HEK293 (cell line): ENCODE results near the gene OBP2B.

Experiments
- CTCF ChIA-PET: fragments of 350-600 bp; formaldehyde crosslinking; extraction: SDS; loops from one replicate; lab custom pipeline; 2021; ENCODE audit warnings: antibody characterized with exemption; lab: Yijun Ruan, JAX
- POLR2A ChIA-PET: fragments of 300-600 bp; formaldehyde crosslinking; extraction: SDS; loops from one replicate; lab custom pipeline; 2020; ENCODE audit warnings: antibody characterized with exemption, inconsistent platforms; lab: Yijun Ruan, JAX
- H3K27ac ChIP-seq: fragments of 200-500 bp; sonication (Bioruptor generic); 2 replicates; pipeline ENCODE4 v1.5.1; 2014; ENCODE audit warnings: low read depth, low read length, control low read depth, inconsistent platforms; ENCODE audit errors: extremely low read depth
- H3K36me3 ChIP-seq, 2 experiments: fragments of 200-500 bp in 1 of 2; sonication (Bioruptor generic) in 1 of 2; 1 replicate in 1 of 2; 2 replicates in 1 of 2; pipeline ENCODE4 v1.5.1; 2014 to 2017; ENCODE audit warnings: inconsistent platforms in 2 of 2, low read length in 2 of 2; ENCODE audit not compliant: control insufficient read depth in 2 of 2, insufficient read depth in 1 of 2
- H3K4me1 ChIP-seq: fragments of 200-500 bp; sonication (Bioruptor generic); 2 replicates; pipeline ENCODE4 v1.5.1; 2014; ENCODE audit warnings: mild to moderate bottlenecking, low read length, inconsistent platforms; ENCODE audit not compliant: control insufficient read depth, insufficient read depth
- H3K4me3 ChIP-seq: 2 replicates; pipeline ENCODE4 v1.5.1; 2011; ENCODE audit warnings: low read depth, mild to moderate bottlenecking, control low read depth, low read length, moderate library complexity
- H3K9me3 ChIP-seq: fragments of 200-500 bp; sonication (Bioruptor generic); 2 replicates; pipeline ENCODE4 v1.5.1; 2014; ENCODE audit warnings: low read depth, low read length, inconsistent platforms; ENCODE audit not compliant: control insufficient read depth, insufficient read depth
- AEBP2 ChIP-seq: fragments of 450-650 bp; formaldehyde crosslinking; IDR thresholded peaks from 2 replicates; pipeline ENCODE4 v1.5.1; 2016; ENCODE audit warnings: missing biosample characterization, missing genetic modification characterization, borderline replicate concordance
- BCL6B ChIP-seq: fragments of 450-650 bp; formaldehyde crosslinking; IDR thresholded peaks from 2 replicates; pipeline ENCODE4 v1.5.1; 2017; ENCODE audit warnings: missing biosample characterization, missing genetic modification characterization
- GLI2 ChIP-seq: fragments of 450-650 bp; formaldehyde crosslinking; IDR thresholded peaks from 2 replicates; pipeline ENCODE4; 2017; ENCODE audit warnings: missing biosample characterization, missing genetic modification characterization, low read depth, borderline replicate concordance
- HIC1 ChIP-seq: fragments of 450-650 bp; formaldehyde crosslinking; IDR thresholded peaks from 2 replicates; pipeline ENCODE4 v1.5.1; 2016; ENCODE audit warnings: missing biosample characterization, missing genetic modification characterization
- KLF1 ChIP-seq: fragments of 450-650 bp; formaldehyde crosslinking; IDR thresholded peaks from 2 replicates; pipeline ENCODE4 v1.5.1; 2016; ENCODE audit warnings: missing biosample characterization, missing genetic modification characterization
- KLF16 ChIP-seq: fragments of 450-650 bp; formaldehyde crosslinking; IDR thresholded peaks from 2 replicates; pipeline ENCODE4 v1.5.1; 2017; ENCODE audit warnings: missing biosample characterization, missing genetic modification characterization
- PRDM2 ChIP-seq: fragments of 450-650 bp; formaldehyde crosslinking; IDR thresholded peaks from 2 replicates; pipeline ENCODE4 v1.5.1; 2016; ENCODE audit warnings: missing biosample characterization, missing genetic modification characterization, borderline replicate concordance
- PRDM4 ChIP-seq: fragments of 450-650 bp; formaldehyde crosslinking; IDR thresholded peaks from 2 replicates; pipeline ENCODE4 v1.5.1; 2017; ENCODE audit warnings: missing biosample characterization, missing genetic modification characterization
- REPIN1 ChIP-seq: fragments of 450-650 bp; formaldehyde crosslinking; IDR thresholded peaks from 2 replicates; pipeline ENCODE4 v1.5.1; 2017; ENCODE audit warnings: missing biosample characterization, missing genetic modification characterization, low read depth
- SP3 ChIP-seq: fragments of 450-650 bp; formaldehyde crosslinking; IDR thresholded peaks from 2 replicates; pipeline ENCODE4 v1.5.1; 2016; ENCODE audit warnings: missing biosample characterization, missing genetic modification characterization
- ZNF133 ChIP-seq: fragments of 450-650 bp; formaldehyde crosslinking; IDR thresholded peaks from 2 replicates; pipeline ENCODE4 v1.5.1; 2016; ENCODE audit warnings: missing biosample characterization, missing genetic modification characterization
- ZNF26 ChIP-seq: fragments of 450-650 bp; formaldehyde crosslinking; IDR thresholded peaks from 2 replicates; pipeline ENCODE4 v1.5.1; 2016; ENCODE audit warnings: missing biosample characterization, missing genetic modification characterization
- ZNF350 ChIP-seq: fragments of 450-650 bp; formaldehyde crosslinking; IDR thresholded peaks from 2 replicates; pipeline ENCODE4 v1.5.0; 2017; ENCODE audit warnings: missing biosample characterization, mild to moderate bottlenecking, missing genetic modification characterization
- ZNF548 ChIP-seq: fragments of 450-650 bp; formaldehyde crosslinking; IDR thresholded peaks from 2 replicates; pipeline ENCODE4 v1.5.1; 2016; ENCODE audit warnings: missing biosample characterization, missing genetic modification characterization
- ZNF596 ChIP-seq: fragments of 450-650 bp; IDR thresholded peaks from 2 replicates; pipeline ENCODE4 v1.5.0; 2018; ENCODE audit warnings: missing biosample characterization, mild to moderate bottlenecking, missing genetic modification characterization, moderate library complexity
- ZNF621 ChIP-seq: fragments of 450-650 bp; formaldehyde crosslinking; IDR thresholded peaks from 2 replicates; pipeline ENCODE4 v1.5.1; 2017; ENCODE audit warnings: missing biosample characterization, missing genetic modification characterization
- ZNF704 ChIP-seq: fragments of 450-650 bp; formaldehyde crosslinking; IDR thresholded peaks from 2 replicates; pipeline ENCODE4 v1.5.1; 2016; ENCODE audit warnings: missing biosample characterization, missing genetic modification characterization
- ZNF776 ChIP-seq: fragments of 450-650 bp; formaldehyde crosslinking; IDR thresholded peaks from 2 replicates; pipeline ENCODE4 v1.5.0; 2017; ENCODE audit warnings: missing biosample characterization, missing genetic modification characterization, borderline replicate concordance
- ZXDB ChIP-seq: fragments of 450-650 bp; formaldehyde crosslinking; IDR thresholded peaks from 2 replicates; pipeline ENCODE4 v1.5.1; 2016; ENCODE audit warnings: missing biosample characterization, missing genetic modification characterization

Gene OBP2B

GRCh38 chr9:133200631-133201030, 8.4 kb downstream of the OBP2B start:
- POLR2A ChIA-PET = no interaction called here
- CTCF ChIA-PET = interaction anchor here (0.8 to 1.6 kb wide), 3 partner anchors 12 to 15 kb away, joined by 4 to 6 read pairs (median 4); no protein-coding TSS in a partner anchor

GRCh38 chr9:133199648-133200321, 9.3 kb downstream of the OBP2B start:
- Histone ChIP-seq H3K36me3 (no peaks in the 10 kb centered on the region), H3K27ac (no peak overlapping the region), H3K4me3 (no peak overlapping the region), H3K9me3 (no peaks in the 10 kb centered on the region), H3K4me1 (no peaks in the 10 kb centered on the region)
- ChIA-PET CTCF (interaction anchor here (0.7 to 1.6 kb wide), 3 partner anchors 12 to 82 kb away, joined by 3 to 6 read pairs (median 4); no protein-coding TSS in a partner anchor), POLR2A (no interaction called here)
- no peak for TF ChIP-seq KLF1
- no peak for TF ChIP-seq SP3 (tag by site-specific recombination)
- no peak for TF ChIP-seq HIC1 (tag by site-specific recombination)
- no peak for TF ChIP-seq ZXDB (tag by site-specific recombination)
- no peak for TF ChIP-seq KLF16 (tag by site-specific recombination)
- no peak for TF ChIP-seq ZNF548 (tag by site-specific recombination)
- TF ChIP-seq ZNF350 (tag by site-specific recombination) = no peak
- TF ChIP-seq ZNF704 (tag by site-specific recombination) = no peak
- no peak for TF ChIP-seq PRDM4 (tag by site-specific recombination)
- TF ChIP-seq ZNF26 (tag by site-specific recombination) = no peak
- TF ChIP-seq BCL6B (tag by site-specific recombination) = no peak
- no peak for TF ChIP-seq AEBP2 (tag by site-specific recombination)
- no peak for TF ChIP-seq ZNF133 (tag by site-specific recombination)
- TF ChIP-seq ZNF596 (tag by site-specific recombination) = no peak
- TF ChIP-seq PRDM2 (tag by site-specific recombination) = no peak

More at GRCh38 chr9:133200631-133201030, 8.4 kb downstream of the OBP2B start:
- no peak overlapping the region for H3K4me3 ChIP-seq
- H3K36me3 ChIP-seq = no peaks in the 10 kb centered on the region
- TF ChIP-seq GLI2 (tag by site-specific recombination) (no peak), KLF16 (tag by site-specific recombination) (no peak), REPIN1 (tag by site-specific recombination) (no peak), ZNF621 (tag by site-specific recombination) (no peak), ZNF776 (tag by site-specific recombination) (no peak)
- TF ChIP-seq, all 188 proteins: peak for 0
- H3K4me1 ChIP-seq = no peaks in the 10 kb centered on the region
- no peaks in the 10 kb centered on the region for H3K9me3 ChIP-seq
- no peak overlapping the region for H3K27ac ChIP-seq
